Choroid plexus epithelial cell (primary cell): ENCODE data around the gene NEUROG1.

Experiments
- DNase-seq: peaks from one replicate; pipeline ENCODE4 v3.0.0-alpha.2; 2010; ENCODE audit warnings: low read depth
- H3K4me3 ChIP-seq: 2 replicates; pipeline ENCODE4 v1.5.1; 2011; ENCODE audit warnings: low read depth, mild to moderate bottlenecking, control low read depth, low read length, moderate library complexity
- CTCF ChIP-seq: conservative IDR thresholded peaks from 2 replicates; pipeline ENCODE4 v1.5.1; 2011; ENCODE audit warnings: low read depth, mild to moderate bottlenecking, control low read depth, inconsistent platforms, low read length, moderate library complexity

Gene NEUROG1

GRCh38 chr5:135553688-135554462, 18.1 kb upstream of the NEUROG1 start:
- peak; percentile 21 for DNase-seq
- H3K4me3 ChIP-seq = no peak overlapping the region
- TF ChIP-seq CTCF = peak; percentile 49

- H3K4me3 ChIP-seq = no peak overlapping the region
- peak; percentile 85 for TF ChIP-seq CTCF
- peak; percentile 85 for DNase-seq
Observed at GRCh38 chr5:135551593-135552447, 16.1 kb upstream of the NEUROG1 start.

GRCh38 chr5:135549413-135549812, 13.6 kb upstream of the NEUROG1 start:
- no peak for DNase-seq
- no peak for TF ChIP-seq CTCF
- H3K4me3 ChIP-seq = no peak overlapping the region

GRCh38 chr5:135547590-135548254, 12.0 kb upstream of the NEUROG1 start:
- H3K4me3 ChIP-seq = no peak overlapping the region
- no peak for TF ChIP-seq CTCF
- no peak for DNase-seq

- no peak for TF ChIP-seq CTCF
- no peak for DNase-seq
- H3K4me3 ChIP-seq = no peak overlapping the region
Observed at GRCh38 chr5:135546912-135547311, 11.1 kb upstream of the NEUROG1 start.

GRCh38 chr5:135546101-135546500, 10.3 kb upstream of the NEUROG1 start:
- no peak for DNase-seq
- TF ChIP-seq CTCF = no peak
- H3K4me3 ChIP-seq = no peak overlapping the region
